GM23248 (cell line): ENCODE data around the gene EHD4. TPM values are rescaled to one million over a fixed set of nuclear protein-coding genes. Genes with fewer than 3 reads are reported as not detected.

Source experiments
- DNase-seq: peaks from one replicate; pipeline ENCODE4 v3.0.0-alpha.2; 2015
- H2AFZ ChIP-seq: fragments of 200-600 bp; sonication (generic); 2 replicates; pipeline ENCODE4 v1.6.1; 2016; ENCODE audit warnings: antibody characterized with exemption
- H3F3A ChIP-seq: fragments of 200-600 bp; sonication (generic); 2 replicates; pipeline ENCODE4 v1.6.1; 2016; ENCODE audit warnings: mild to moderate bottlenecking, antibody characterized with exemption, mixed run types; ENCODE audit not compliant: insufficient read depth
- H3K27ac ChIP-seq: fragments of 200-600 bp; sonication (generic); 2 replicates; pipeline ENCODE4 v1.5.1; 2016; ENCODE audit warnings: mild to moderate bottlenecking
- H3K27me3 ChIP-seq: fragments of 200-600 bp; sonication (generic); replicated peaks from 2 replicates; pipeline ENCODE4 v1.6.1; 2016; ENCODE audit warnings: mild to moderate bottlenecking; ENCODE audit not compliant: insufficient read depth
- H3K36me3 ChIP-seq: fragments of 200-600 bp; sonication (generic); 2 replicates; pipeline ENCODE4 v1.6.1; 2016; ENCODE audit warnings: low read depth, mild to moderate bottlenecking
- H3K4me1 ChIP-seq: fragments of 200-600 bp; sonication (generic); 2 replicates; pipeline ENCODE4 v1.6.1; 2016; ENCODE audit warnings: mild to moderate bottlenecking; ENCODE audit not compliant: insufficient read depth
- H3K4me2 ChIP-seq: fragments of 200-600 bp; sonication (generic); one replicate; pipeline ENCODE4 v1.6.1; 2016; ENCODE audit warnings: mild to moderate bottlenecking; ENCODE audit not compliant: unreplicated experiment
- H3K4me3 ChIP-seq: fragments of 200-600 bp; sonication (generic); 2 replicates; pipeline ENCODE4 v1.5.1; 2016; ENCODE audit warnings: mild to moderate bottlenecking
- H3K79me2 ChIP-seq: fragments of 200-600 bp; sonication (generic); 2 replicates; pipeline ENCODE4 v1.6.1; 2016; ENCODE audit warnings: mild to moderate bottlenecking; ENCODE audit not compliant: insufficient read depth
- H3K9ac ChIP-seq: fragments of 200-600 bp; sonication (generic); 2 replicates; pipeline ENCODE4 v1.6.1; 2016; ENCODE audit warnings: mild to moderate bottlenecking
- H3K9me2 ChIP-seq: fragments of 200-600 bp; sonication (generic); 2 replicates; pipeline ENCODE4 v1.6.1; 2016; ENCODE audit warnings: mixed run types, mild to moderate bottlenecking, moderate library complexity; ENCODE audit not compliant: insufficient read depth
- H3K9me3 ChIP-seq: fragments of 200-600 bp; sonication (generic); one replicate; pipeline ENCODE4 v1.6.1; 2017; ENCODE audit warnings: low read depth
- H4K20me1 ChIP-seq: fragments of 200-600 bp; sonication (generic); 2 replicates; pipeline ENCODE4 v1.6.0; 2016; ENCODE audit not compliant: insufficient read depth
- EZH2 ChIP-seq: fragments of 200-600 bp; sonication (generic); IDR thresholded peaks from 2 replicates; pipeline ENCODE4 v1.6.1; 2018; ENCODE audit warnings: antibody characterized with exemption, mild to moderate bottlenecking; ENCODE audit not compliant: insufficient read depth, poor library complexity, severe bottlenecking
- EZH2phosphoT487 ChIP-seq: fragments of 200-600 bp; sonication (generic); IDR thresholded peaks from 2 replicates; pipeline ENCODE4 v1.6.1; 2018; ENCODE audit warnings: antibody characterized with exemption, moderate library complexity, mild to moderate bottlenecking, low read depth; ENCODE audit not compliant: insufficient read depth
- WGBS, 2 experiments: methylation state at CpG; one replicate each; pipeline ENCODE4 v1.1.6; 2015 to 2017; ENCODE audit warnings: low lambda C conversion rate in 2 of 2, low coverage in 1 of 2; ENCODE audit errors: missing lambda C conversion rate in 2 of 2; 5-methylcytosine and 5-hydroxymethylcytosine counted together
- in situ Hi-C: fragments of 300-500 bp; cut with MboI; formaldehyde crosslinking; loops from 2 replicates; pipeline ENCODE4 v1.15.0; 2020
- polyA plus RNA-seq: library from polyadenylated mRNA; unstranded; fragments of >200 nt; fragmentation: Nextera tagmentation; extraction: Ambion mirVana; gene quantifications from 2 replicates; pipeline ENCODE4 v1.2.1, GENCODE V29; 2016
- total RNA-seq: library from RNA; depleted of rRNA; stranded (reverse); fragments of >200 nt; shearing (Covaris generic); gene quantifications from 2 replicates; pipeline ENCODE4 v1.2.3, GENCODE V29; 2014

Gene EHD4
- total and polyA plus RNA-seq, 2 experiments from 2014 or later, result 17.7 to 18.7 TPM

DNA sequence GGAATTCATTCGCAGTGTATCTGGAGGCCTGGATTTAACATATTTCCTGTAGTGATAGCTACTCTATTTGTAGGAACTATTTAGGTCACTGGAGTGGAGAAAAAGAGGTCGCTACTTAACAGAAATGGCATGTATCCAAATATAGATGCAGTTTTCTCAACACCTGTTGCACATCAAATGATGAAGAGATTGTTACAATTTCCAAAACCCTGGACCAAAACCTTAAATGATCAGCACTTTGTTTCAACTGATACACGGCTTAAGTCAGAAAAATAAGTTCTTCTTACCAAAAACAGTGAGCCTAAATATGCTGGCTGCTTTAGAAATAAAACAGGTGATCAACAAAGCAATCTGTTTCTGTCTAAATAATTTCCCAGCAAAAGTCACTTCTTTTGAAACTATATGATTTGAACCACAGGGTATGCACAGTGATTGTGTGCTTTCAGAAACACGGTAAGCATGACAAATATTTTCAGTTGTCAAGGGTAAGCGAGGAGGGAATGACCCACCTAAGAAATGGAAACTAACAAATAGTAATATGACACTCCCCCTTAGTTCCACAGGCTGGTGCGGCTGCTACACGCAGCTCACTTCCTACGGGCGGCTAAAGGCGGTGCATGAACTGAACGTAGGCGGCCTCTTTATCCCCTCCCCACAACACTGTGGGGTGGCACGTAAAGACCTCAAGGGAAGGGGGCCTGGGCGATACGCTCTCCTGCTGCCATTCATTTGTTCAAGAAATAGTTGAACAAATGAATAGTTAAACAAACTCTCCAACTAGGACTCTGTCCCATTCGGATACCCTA is 1.1 kb downstream of the EHD4 start:
- Histone ChIP-seq H3K27ac (peak overlapping the region; percentile 40), H3K79me2 (peaks cover 59% of the 10 kb centered on the region), H3F3A (peaks cover 30% of the 10 kb centered on the region), H3K27me3 (no peaks in the 10 kb centered on the region), H3K4me3 (peak overlapping the region; percentile 90), H3K9me3 (no peaks in the 10 kb centered on the region), H3K9ac (peak overlapping the region; percentile 85), H3K9me2 (no peaks in the 10 kb centered on the region), H3K4me2 (peak overlapping the region; percentile 85), H3K36me3 (no peaks in the 10 kb centered on the region), H3K4me1 (peaks cover 30% of the 10 kb centered on the region), H4K20me1 (no peaks in the 10 kb centered on the region), H2AFZ (peak overlapping the region; percentile 91)
- peak; percentile 83 for DNase-seq
- WGBS, 2 experiments, result 9% methylated on average over 15 to 16 of the region's 16 CpGs
- TF ChIP-seq EZH2phosphoT487, result no peak
- TF ChIP-seq EZH2, result no peak
- in situ Hi-C loops, result no loop called here

DNA sequence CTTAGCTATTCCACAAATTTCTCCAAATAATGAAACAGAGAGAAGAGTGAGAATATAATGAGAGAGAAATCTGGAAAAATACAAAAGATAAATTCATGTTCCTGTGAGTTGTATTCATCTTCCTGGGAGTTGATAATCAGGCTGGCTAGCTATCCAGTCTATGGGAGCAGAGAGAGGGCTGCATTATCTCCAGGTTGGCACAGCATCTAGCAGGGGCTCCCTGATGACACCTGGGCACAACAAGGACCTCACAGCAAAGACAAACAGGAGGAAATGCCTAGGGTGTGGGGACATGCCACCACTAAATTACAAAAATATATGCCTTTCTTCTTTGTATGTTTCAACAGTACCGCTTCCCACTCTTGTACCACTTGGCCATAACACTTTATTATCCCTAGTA is 1.9 kb downstream of the EHD4 start:
- H3K4me2 ChIP-seq, result peak overlapping the region; percentile 85
- TF ChIP-seq EZH2, result no peak
- no peak for TF ChIP-seq EZH2phosphoT487
- H3K9me2 ChIP-seq, result no peaks in the 10 kb centered on the region
- no peak for DNase-seq
- H3K36me3 ChIP-seq, result no peaks in the 10 kb centered on the region
- no peak overlapping the region for H2AFZ ChIP-seq
- H3K27me3 ChIP-seq, result no peaks in the 10 kb centered on the region
- no peaks in the 10 kb centered on the region for H4K20me1 ChIP-seq
- peaks cover 30% of the 10 kb centered on the region for H3F3A ChIP-seq
- no peaks in the 10 kb centered on the region for H3K9me3 ChIP-seq
- no peak overlapping the region for H3K27ac ChIP-seq
- peak overlapping the region; percentile 90; the same call in 1 of the 2 replicates for H3K4me3 ChIP-seq
- in situ Hi-C loops, result no loop called here
- H3K79me2 ChIP-seq, result peaks cover 67% of the 10 kb centered on the region
- no peak overlapping the region for H3K9ac ChIP-seq
- H3K4me1 ChIP-seq, result peaks cover 30% of the 10 kb centered on the region
- WGBS, 2 experiments, result 96% methylated on average over 1 of the region's 1 CpG

DNA sequence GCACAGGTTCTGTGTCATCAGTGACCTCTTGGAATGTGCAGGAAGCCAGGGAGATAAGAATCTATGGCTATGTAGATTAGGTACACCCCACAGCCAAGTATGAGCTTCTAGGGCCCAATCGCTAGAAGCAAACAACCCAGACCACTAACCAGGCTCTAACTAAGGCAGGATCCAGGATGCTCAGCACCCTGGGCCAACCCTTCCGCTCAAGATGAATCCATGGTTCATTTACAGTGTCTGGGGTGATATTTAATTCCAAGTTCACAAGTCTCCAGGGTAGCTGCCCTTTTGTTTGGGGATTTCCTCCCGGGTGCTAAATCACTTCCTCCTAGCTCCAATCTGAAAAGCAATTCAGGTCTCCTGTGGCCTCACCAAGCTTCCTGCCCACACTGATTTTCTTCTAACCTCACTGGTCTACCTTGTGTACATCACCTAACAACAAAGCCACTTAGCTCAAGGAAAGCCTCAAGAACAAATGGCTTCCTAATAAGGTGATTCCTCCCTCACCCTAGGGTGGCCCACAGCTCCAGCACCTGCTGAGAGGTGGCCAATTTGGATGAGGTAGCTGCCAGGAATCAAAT is 2.4 kb downstream of the EHD4 start:
- no peaks in the 10 kb centered on the region for H3K9me3 ChIP-seq
- 66 to 77% methylated on average over 3 of the region's 3 CpGs for WGBS, 2 experiments
- H3K9me2 ChIP-seq, result no peaks in the 10 kb centered on the region
- DNase-seq, result no peak
- no peak overlapping the region for H2AFZ ChIP-seq
- no peaks in the 10 kb centered on the region for H3K27me3 ChIP-seq
- no peak overlapping the region for H3K9ac ChIP-seq
- H3F3A ChIP-seq, result peaks cover 30% of the 10 kb centered on the region
- peaks cover 30% of the 10 kb centered on the region for H3K4me1 ChIP-seq
- H3K27ac ChIP-seq, result no peak overlapping the region
- no peak overlapping the region for H3K4me3 ChIP-seq
- no peaks in the 10 kb centered on the region for H3K36me3 ChIP-seq
- TF ChIP-seq EZH2, result no peak
- TF ChIP-seq EZH2phosphoT487, result no peak
- H3K4me2 ChIP-seq, result no peak overlapping the region
- H3K79me2 ChIP-seq, result peaks cover 72% of the 10 kb centered on the region
- in situ Hi-C loops, result no loop called here
- no peaks in the 10 kb centered on the region for H4K20me1 ChIP-seq

DNA sequence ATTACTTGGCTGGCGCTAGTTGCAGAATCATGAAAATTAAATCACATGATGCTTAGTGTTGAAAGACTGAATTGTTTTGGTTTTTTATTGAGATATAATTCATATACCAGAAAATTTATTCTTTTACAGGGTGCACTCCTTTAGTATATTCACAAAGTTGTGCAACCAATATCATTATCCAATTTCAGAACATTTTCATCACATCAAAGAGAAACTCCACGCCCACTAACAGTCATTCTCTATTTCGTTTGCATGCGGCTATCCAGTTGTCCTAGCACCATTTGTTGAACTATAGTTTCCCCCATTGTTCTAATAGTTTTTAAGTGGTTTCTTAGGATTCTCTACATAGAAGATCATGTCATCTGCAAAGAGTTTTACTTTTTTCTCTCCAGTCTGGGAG is 3.7 kb downstream of the EHD4 start:
- peak; percentile 37 for DNase-seq
- H3K27ac ChIP-seq, result peak overlapping the region; percentile 75; the same call in 1 of the 2 replicates
- TF ChIP-seq EZH2phosphoT487 (no peak), EZH2 (no peak)
- H3F3A ChIP-seq, result peaks cover 30% of the 10 kb centered on the region
- no peaks in the 10 kb centered on the region for H3K27me3 ChIP-seq
- peaks cover 30% of the 10 kb centered on the region for H3K4me1 ChIP-seq
- in situ Hi-C loops, result no loop called here
- H3K79me2 ChIP-seq, result peaks cover 85% of the 10 kb centered on the region
- H3K36me3 ChIP-seq, result no peaks in the 10 kb centered on the region
- H3K9me2 ChIP-seq, result no peaks in the 10 kb centered on the region
- no peak overlapping the region for H3K4me3 ChIP-seq
- H3K4me2 ChIP-seq, result peak overlapping the region; percentile 66
- H3K9ac ChIP-seq, result 0 out of 2 replicates have a peak overlapping the region, but pooled peaks have one; percentile 69
- no peaks in the 10 kb centered on the region for H4K20me1 ChIP-seq
- WGBS, 2 experiments, result 57 to 63% methylated on average over 4 of the region's 4 CpGs
- H2AFZ ChIP-seq, result no peak overlapping the region
- no peaks in the 10 kb centered on the region for H3K9me3 ChIP-seq
